Gastrocnemius medialis (tissue), 4 donors: ENCODE data around the gene TPRG1L.

ENCODE experiments used
- CTCF ChIP-seq, 5 experiments: fragments of 450-650 bp in 3 of 5; fragments of 200-600 bp in 2 of 5; sonication (generic) in 2 of 5; IDR thresholded peaks in 4 of 5; conservative IDR thresholded peaks in 1 of 5; 1 replicate in 4 of 5; 2 replicates in 1 of 5; pipeline ENCODE4 v1.5.1; 2016 to 2019; ENCODE audit warnings: antibody characterized with exemption in 5 of 5, mild to moderate bottlenecking in 3 of 5, moderate library complexity in 3 of 5
- POLR2A ChIP-seq, 2 donors: fragments of 450-650 bp; IDR thresholded peaks; one replicate each; pipeline ENCODE4 v1.6.1; 2017; ENCODE audit warnings: antibody characterized with exemption in 2 of 2, mild to moderate bottlenecking in 2 of 2, moderate library complexity in 2 of 2

- no peak for TF ChIP-seq CTCF (IDR thresholded peaks at IDR 0.05 in 4 of 5, conservative IDR thresholded peaks at IDR 0.05 in 1 of 5)
- TF ChIP-seq POLR2A (IDR thresholded peaks at IDR 0.05): no peak
Observed at GRCh38 chr1:3651026-3651929, 26.5 kb downstream of the TPRG1L start.
